Right lobe of liver (tissue), 4 donors: ENCODE results near the gene SFXN1.

Source experiments
- POLR2A ChIP-seq: fragments of 450-650 bp; IDR thresholded peaks from one replicate; pipeline ENCODE4 v1.6.1; 2017; ENCODE audit warnings: antibody characterized with exemption, mild to moderate bottlenecking
- TF ChIP-seq, protein P1 (sequence below), 4 donors: fragments of 200-600 bp in 3 of 4; fragments of 450-650 bp in 1 of 4; IDR thresholded peaks; one replicate each; pipeline versions ENCODE4 v1.5.1 to v1.8.0; 2016 to 2022; ENCODE audit warnings: antibody characterized with exemption in 4 of 4, mild to moderate bottlenecking in 2 of 4
- donor health status: DM: no; HTN: no; CAD: no.
- donor health status: DM: no; HTN: no; CAD: no.
- donor health status: DM: no; HTN: yes; CAD: no.

DNA sequence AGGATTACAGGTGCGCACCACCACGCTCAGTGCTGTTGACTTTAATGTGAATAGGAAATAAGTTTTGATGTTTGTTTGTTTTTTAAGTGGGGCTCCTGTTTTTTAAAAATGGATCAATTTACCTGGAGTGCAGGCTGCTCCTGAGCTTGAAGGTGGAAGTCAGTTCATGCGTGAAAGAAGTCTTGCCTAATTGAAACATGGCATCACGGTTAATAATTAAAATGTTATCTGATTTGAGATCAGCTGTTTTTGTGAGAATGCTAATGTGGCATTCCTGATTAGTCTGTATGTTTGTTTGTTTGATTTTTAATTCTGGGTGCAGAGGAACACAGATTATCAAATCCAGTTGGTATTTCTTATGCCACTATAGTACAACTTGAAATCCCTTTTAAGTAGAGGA is 6.5 kb downstream of the SFXN1 start:
- TF ChIP-seq, protein P1, sequence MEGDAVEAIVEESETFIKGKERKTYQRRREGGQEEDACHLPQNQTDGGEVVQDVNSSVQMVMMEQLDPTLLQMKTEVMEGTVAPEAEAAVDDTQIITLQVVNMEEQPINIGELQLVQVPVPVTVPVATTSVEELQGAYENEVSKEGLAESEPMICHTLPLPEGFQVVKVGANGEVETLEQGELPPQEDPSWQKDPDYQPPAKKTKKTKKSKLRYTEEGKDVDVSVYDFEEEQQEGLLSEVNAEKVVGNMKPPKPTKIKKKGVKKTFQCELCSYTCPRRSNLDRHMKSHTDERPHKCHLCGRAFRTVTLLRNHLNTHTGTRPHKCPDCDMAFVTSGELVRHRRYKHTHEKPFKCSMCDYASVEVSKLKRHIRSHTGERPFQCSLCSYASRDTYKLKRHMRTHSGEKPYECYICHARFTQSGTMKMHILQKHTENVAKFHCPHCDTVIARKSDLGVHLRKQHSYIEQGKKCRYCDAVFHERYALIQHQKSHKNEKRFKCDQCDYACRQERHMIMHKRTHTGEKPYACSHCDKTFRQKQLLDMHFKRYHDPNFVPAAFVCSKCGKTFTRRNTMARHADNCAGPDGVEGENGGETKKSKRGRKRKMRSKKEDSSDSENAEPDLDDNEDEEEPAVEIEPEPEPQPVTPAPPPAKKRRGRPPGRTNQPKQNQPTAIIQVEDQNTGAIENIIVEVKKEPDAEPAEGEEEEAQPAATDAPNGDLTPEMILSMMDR (IDR thresholded peaks at IDR 0.05), result no peak
- no peak for TF ChIP-seq POLR2A
